Measurements from ENCODE around the gene CSMD2. TPM values are rescaled to one million over a fixed set of nuclear protein-coding genes. Genes with fewer than 3 reads are reported as not detected.

Gene CSMD2
- total RNA-seq, 1 experiment from 2014 or later: 0.22 TPM

GRCh38 chr1:34166191-34166624 is 1.2 kb upstream of the CSMD2 start:
- H3K4me2 ChIP-seq (ENCODE audit: low read length): no peak overlapping the region
- H3K79me2 ChIP-seq (ENCODE audit: insufficient read depth, low read length): no peaks in the 10 kb centered on the region
- ATAC-seq (no peak), DNase-seq (ENCODE audit: low read depth, low spot score) (no peak)
- peaks cover 0 to 4% of the 10 kb centered on the region in 2 experiments; a peak in 1 of 4 replicates for H3K4me1 ChIP-seq (ENCODE audit: control insufficient read depth in 1 of 2, insufficient read depth in 2 of 2, low read length in 2 of 2)
- TF ChIP-seq, protein P1, sequence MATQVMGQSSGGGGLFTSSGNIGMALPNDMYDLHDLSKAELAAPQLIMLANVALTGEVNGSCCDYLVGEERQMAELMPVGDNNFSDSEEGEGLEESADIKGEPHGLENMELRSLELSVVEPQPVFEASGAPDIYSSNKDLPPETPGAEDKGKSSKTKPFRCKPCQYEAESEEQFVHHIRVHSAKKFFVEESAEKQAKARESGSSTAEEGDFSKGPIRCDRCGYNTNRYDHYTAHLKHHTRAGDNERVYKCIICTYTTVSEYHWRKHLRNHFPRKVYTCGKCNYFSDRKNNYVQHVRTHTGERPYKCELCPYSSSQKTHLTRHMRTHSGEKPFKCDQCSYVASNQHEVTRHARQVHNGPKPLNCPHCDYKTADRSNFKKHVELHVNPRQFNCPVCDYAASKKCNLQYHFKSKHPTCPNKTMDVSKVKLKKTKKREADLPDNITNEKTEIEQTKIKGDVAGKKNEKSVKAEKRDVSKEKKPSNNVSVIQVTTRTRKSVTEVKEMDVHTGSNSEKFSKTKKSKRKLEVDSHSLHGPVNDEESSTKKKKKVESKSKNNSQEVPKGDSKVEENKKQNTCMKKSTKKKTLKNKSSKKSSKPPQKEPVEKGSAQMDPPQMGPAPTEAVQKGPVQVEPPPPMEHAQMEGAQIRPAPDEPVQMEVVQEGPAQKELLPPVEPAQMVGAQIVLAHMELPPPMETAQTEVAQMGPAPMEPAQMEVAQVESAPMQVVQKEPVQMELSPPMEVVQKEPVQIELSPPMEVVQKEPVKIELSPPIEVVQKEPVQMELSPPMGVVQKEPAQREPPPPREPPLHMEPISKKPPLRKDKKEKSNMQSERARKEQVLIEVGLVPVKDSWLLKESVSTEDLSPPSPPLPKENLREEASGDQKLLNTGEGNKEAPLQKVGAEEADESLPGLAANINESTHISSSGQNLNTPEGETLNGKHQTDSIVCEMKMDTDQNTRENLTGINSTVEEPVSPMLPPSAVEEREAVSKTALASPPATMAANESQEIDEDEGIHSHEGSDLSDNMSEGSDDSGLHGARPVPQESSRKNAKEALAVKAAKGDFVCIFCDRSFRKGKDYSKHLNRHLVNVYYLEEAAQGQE (IDR thresholded peaks at IDR 0.05; ENCODE audit: low read depth): no peak
- TF ChIP-seq, protein P2, sequence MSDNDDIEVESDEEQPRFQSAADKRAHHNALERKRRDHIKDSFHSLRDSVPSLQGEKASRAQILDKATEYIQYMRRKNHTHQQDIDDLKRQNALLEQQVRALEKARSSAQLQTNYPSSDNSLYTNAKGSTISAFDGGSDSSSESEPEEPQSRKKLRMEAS (IDR thresholded peaks at IDR 0.05): no peak
- no peak for TF ChIP-seq TCF7L2 (IDR thresholded peaks at IDR 0.05; ENCODE audit: borderline replicate concordance, extremely low read depth, insufficient read depth, insufficient read length)
- TF ChIP-seq POLR2A (IDR thresholded peaks at IDR 0.05; ENCODE audit: borderline replicate concordance, extremely low read depth, insufficient read depth, insufficient read length): no peak
- no peak for TF ChIP-seq POLR2AphosphoS5 (IDR thresholded peaks at IDR 0.05; ENCODE audit: low read depth, low read length)
- no peak for TF ChIP-seq CBX3 (IDR thresholded peaks at IDR 0.05; ENCODE audit: low read depth)
- no peak for TF ChIP-seq EZH2phosphoT487 (IDR thresholded peaks at IDR 0.05; ENCODE audit: borderline replicate concordance)
- no peak for TF ChIP-seq SP1 (IDR thresholded peaks at IDR 0.05; ENCODE audit: low read depth)
- no peak for TF ChIP-seq EGR1 (IDR thresholded peaks at IDR 0.05; ENCODE audit: low read depth)
- no peak for TF ChIP-seq RAD21 (IDR thresholded peaks at IDR 0.05; ENCODE audit: low read depth)
- no peak for TF ChIP-seq YY1 (IDR thresholded peaks at IDR 0.05; ENCODE audit: extremely low read depth, insufficient replicate concordance, low read depth, low read length)
- no peak for TF ChIP-seq CEBPB (IDR thresholded peaks at IDR 0.05; ENCODE audit: low read depth)
- no peak for TF ChIP-seq ELF1 (IDR thresholded peaks at IDR 0.05; ENCODE audit: borderline replicate concordance, low read depth)
- TF ChIP-seq EZH2 (IDR thresholded peaks at IDR 0.05): no peak
- TF ChIP-seq FOSL1 (IDR thresholded peaks at IDR 0.05; ENCODE audit: low read depth): no peak
- no peak for TF ChIP-seq JUND (IDR thresholded peaks at IDR 0.05)
- TF ChIP-seq, protein P3, sequence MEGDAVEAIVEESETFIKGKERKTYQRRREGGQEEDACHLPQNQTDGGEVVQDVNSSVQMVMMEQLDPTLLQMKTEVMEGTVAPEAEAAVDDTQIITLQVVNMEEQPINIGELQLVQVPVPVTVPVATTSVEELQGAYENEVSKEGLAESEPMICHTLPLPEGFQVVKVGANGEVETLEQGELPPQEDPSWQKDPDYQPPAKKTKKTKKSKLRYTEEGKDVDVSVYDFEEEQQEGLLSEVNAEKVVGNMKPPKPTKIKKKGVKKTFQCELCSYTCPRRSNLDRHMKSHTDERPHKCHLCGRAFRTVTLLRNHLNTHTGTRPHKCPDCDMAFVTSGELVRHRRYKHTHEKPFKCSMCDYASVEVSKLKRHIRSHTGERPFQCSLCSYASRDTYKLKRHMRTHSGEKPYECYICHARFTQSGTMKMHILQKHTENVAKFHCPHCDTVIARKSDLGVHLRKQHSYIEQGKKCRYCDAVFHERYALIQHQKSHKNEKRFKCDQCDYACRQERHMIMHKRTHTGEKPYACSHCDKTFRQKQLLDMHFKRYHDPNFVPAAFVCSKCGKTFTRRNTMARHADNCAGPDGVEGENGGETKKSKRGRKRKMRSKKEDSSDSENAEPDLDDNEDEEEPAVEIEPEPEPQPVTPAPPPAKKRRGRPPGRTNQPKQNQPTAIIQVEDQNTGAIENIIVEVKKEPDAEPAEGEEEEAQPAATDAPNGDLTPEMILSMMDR (IDR thresholded peaks at IDR 0.05 in 2 of 3, conservative IDR thresholded peaks at IDR 0.05 in 1 of 3; ENCODE audit: borderline replicate concordance in 1 of 3, insufficient read depth in 1 of 3, low read depth in 2 of 3, low read length in 2 of 3): no peak
- H3K36me3 ChIP-seq (ENCODE audit: control insufficient read depth in 1 of 2, insufficient read depth in 2 of 2, low read length in 2 of 2): no peaks in the 10 kb centered on the region
- no peaks in the 10 kb centered on the region for H4K20me1 ChIP-seq (ENCODE audit: insufficient read depth)
- no peak overlapping the region for H2AFZ ChIP-seq (ENCODE audit: low read depth, low read length, poor library complexity, severe bottlenecking)
- H3K9me2 ChIP-seq (ENCODE audit: insufficient read depth): no peaks in the 10 kb centered on the region
- H3K9me3 ChIP-seq (ENCODE audit: control insufficient read depth in 1 of 2, insufficient read depth in 1 of 2, low read depth in 1 of 2, low read length in 2 of 2): no peaks in the 10 kb centered on the region
- H3K4me3 ChIP-seq (replicated peaks in 1 of 2; ENCODE audit: low read depth in 1 of 2, low read length in 2 of 2): no peak overlapping the region
- no peak overlapping the region for H3K27ac ChIP-seq (ENCODE audit: low read depth, low read length)
- ChIA-PET RAD21 (ENCODE audit: low non-redundant PET in 1 of 2, low total read pairs in 2 of 2, uncharacterized antibody in 2 of 2, unreplicated experiment in 2 of 2) (no interaction called here), POLR2A (no interaction called here), CTCF (no interaction called here)
- no TSS peak for BruUV-seq (replicated peaks)
- peaks cover 26% of the 10 kb centered on the region for H3K27me3 ChIP-seq (ENCODE audit: insufficient read depth, low read length)
- H3K9ac ChIP-seq (ENCODE audit: low read length): no peak overlapping the region
- intact Hi-C loops (cut with micrococcal nuclease): no loop called here
